Tibial nerve (tissue), 4 donors: ENCODE results near the gene GGNBP2. TPM values are rescaled to one million over a fixed set of nuclear protein-coding genes. Genes with fewer than 3 reads are reported as not detected.
A peak's percentile ranks its signal among the peaks of the same experiment; 100 is the strongest.
"Not testable (repeated sequence)": the region's sequence is repeated elsewhere in the genome, so short reads cannot be mapped to it uniquely, and the experiment has no call there.

Experiments used
- DNase-seq, 2 donors: peaks; one replicate each; pipeline ENCODE4 v3.0.0-alpha.2; 2019; ENCODE audit warnings: low spot score in 2 of 2
- H3K27ac ChIP-seq, 4 donors: fragments of 200-600 bp; sonication (generic) in 3 of 4; one replicate each; pipeline ENCODE4 v1.5.1; 2017 to 2019; ENCODE audit warnings: mild to moderate bottlenecking in 1 of 4
- H3K27me3 ChIP-seq, 2 donors: fragments of 200-600 bp; sonication (generic) in 1 of 2; one replicate each; pipeline versions ENCODE4 v1.5.1 to v1.6.0; 2017 to 2019
- H3K36me3 ChIP-seq, 3 donors: fragments of 200-600 bp; sonication (generic); one replicate each; pipeline ENCODE4 v1.5.1; 2018 to 2019
- H3K4me1 ChIP-seq, 4 donors: fragments of 200-600 bp; sonication (generic) in 3 of 4; one replicate each; pipeline ENCODE4 v1.5.1; 2017 to 2019
- H3K4me3 ChIP-seq, 4 donors: fragments of 200-600 bp; sonication (generic) in 3 of 4; one replicate each; pipeline ENCODE4 v1.5.1; 2017 to 2019; ENCODE audit warnings: mild to moderate bottlenecking in 1 of 4, moderate library complexity in 1 of 4
- H3K9me3 ChIP-seq, 4 donors: fragments of 200-600 bp; sonication (generic) in 3 of 4; one replicate each; pipeline ENCODE4 v1.5.1; 2017 to 2019
- CTCF ChIP-seq, 5 experiments: fragments of 200-600 bp in 3 of 5; fragments of 450-650 bp in 2 of 5; sonication (generic) in 3 of 5; IDR thresholded peaks; one replicate each; pipeline ENCODE4 v1.5.1; 2016 to 2019; ENCODE audit warnings: antibody characterized with exemption in 5 of 5, mild to moderate bottlenecking in 3 of 5, moderate library complexity in 2 of 5
- EP300 ChIP-seq, 2 donors: sonication (generic); formaldehyde crosslinking; IDR thresholded peaks; one replicate each; pipeline ENCODE4 v1.6.1; 2017; ENCODE audit warnings: antibody characterized with exemption in 2 of 2, mild to moderate bottlenecking in 1 of 2
- POLR2A ChIP-seq, 2 donors: fragments of 450-650 bp; IDR thresholded peaks; one replicate each; pipeline ENCODE4 v1.6.1; 2017; ENCODE audit warnings: antibody characterized with exemption in 2 of 2, mild to moderate bottlenecking in 2 of 2, moderate library complexity in 2 of 2
- WGBS, 2 donors: methylation state at CpG; one replicate each; pipeline ENCODE4 v1.1.5; 2018; 5-methylcytosine and 5-hydroxymethylcytosine counted together
- total RNA-seq, 4 donors: library from RNA; depleted of rRNA; stranded (reverse); fragments of >200 nt; gene quantifications; one replicate each; pipeline ENCODE4 v1.1.0, GENCODE V29; 2016

Gene GGNBP2
- total RNA-seq, 4 donors from 2014 or later = 53.6 to 107 (median 79.4) TPM

- WGBS, 2 donors = 10 to 13% methylated on average over 5 of the region's 5 CpGs
- H3K27ac ChIP-seq = peak overlapping the region in 1 of 4 donors; percentile 80
These were observed 58.2 kb downstream of the GGNBP2 start for GRCh38 chr17:36602924-36603384.

GRCh38 chr17:36605028-36605427 lies 60.3 kb downstream of the GGNBP2 start:
- not testable (repeated sequence) for H3K9me3 ChIP-seq, H3K4me3 ChIP-seq, H3K36me3 ChIP-seq, H3K27me3 ChIP-seq, DNase-seq, H3K27ac ChIP-seq
- H3K4me1 ChIP-seq = peaks cover 0 to 41% (median 15%) of the 10 kb centered on the region in 4 donors
- 92 to 94% methylated on average over 5 of the region's 5 CpGs for WGBS, 2 donors

More at GRCh38 chr17:36602924-36603384, 58.2 kb downstream of the GGNBP2 start:
- Histone ChIP-seq H3K36me3 (peaks cover 0 to 3% (median 0%) of the 10 kb centered on the region in 3 donors), H3K4me1 (peaks cover 0 to 35% (median 15%) of the 10 kb centered on the region in 4 donors), H3K27me3 (no peaks in the 10 kb centered on the region), H3K9me3 (no peaks in the 10 kb centered on the region), H3K4me3 (peak overlapping the region; percentile 59 to 99 (median 95))
- TF ChIP-seq CTCF (IDR thresholded peaks at IDR 0.05) = peak; percentile 43 to 84 (median 71)
- no peak for TF ChIP-seq POLR2A (IDR thresholded peaks at IDR 0.05)
- peak; percentile 28 to 64 for DNase-seq

- WGBS, 2 donors = 82 to 89% methylated on average over 7 of the region's 7 CpGs
- no peak for TF ChIP-seq CTCF (IDR thresholded peaks at IDR 0.05)
- no peak for TF ChIP-seq EP300 (IDR thresholded peaks at IDR 0.05)
- no peak for DNase-seq
- Histone ChIP-seq H3K27ac (no peak overlapping the region), H3K9me3 (no peaks in the 10 kb centered on the region), H3K4me1 (peaks cover 0 to 17% (median 1%) of the 10 kb centered on the region in 4 donors), H3K27me3 (no peaks in the 10 kb centered on the region), H3K36me3 (peaks cover 0 to 9% (median 0%) of the 10 kb centered on the region in 3 donors), H3K4me3 (no peak overlapping the region)
These were observed 63.6 kb downstream of the GGNBP2 start for GRCh38 chr17:36608280-36608679.

- Histone ChIP-seq H3K4me1 (peaks cover 0 to 10% (median 0%) of the 10 kb centered on the region in 4 donors), H3K9me3 (no peaks in the 10 kb centered on the region), H3K36me3 (peaks cover 0 to 9% (median 0%) of the 10 kb centered on the region in 3 donors), H3K4me3 (no peak overlapping the region), H3K27ac (no peak overlapping the region), H3K27me3 (no peaks in the 10 kb centered on the region)
- DNase-seq = peak in 1 of 2 donors; percentile 35
- WGBS, 2 donors = 30 to 33% methylated on average over 24 of the region's 24 CpGs
- TF ChIP-seq POLR2A (IDR thresholded peaks at IDR 0.05) = no peak
- TF ChIP-seq EP300 (IDR thresholded peaks at IDR 0.05) = no peak
- peak; percentile 12 to 51 (median 23) for TF ChIP-seq CTCF (IDR thresholded peaks at IDR 0.05)
These were observed 64.2 kb downstream of the GGNBP2 start for GRCh38 chr17:36608794-36609497.

- no peak overlapping the region for H3K4me3 ChIP-seq
- no peak for DNase-seq
These were observed 64.8 kb downstream of the GGNBP2 start for GRCh38 chr17:36609498-36609862.

More at GRCh38 chr17:36609498-36609862, 64.8 kb downstream of the GGNBP2 start:
- H3K9me3 ChIP-seq = no peaks in the 10 kb centered on the region
- H3K36me3 ChIP-seq = peaks cover 0 to 9% (median 0%) of the 10 kb centered on the region in 3 donors
- H3K4me1 ChIP-seq = peaks cover 0 to 6% (median 0%) of the 10 kb centered on the region in 4 donors
- WGBS, 2 donors = 85 to 91% methylated on average over 7 of the region's 7 CpGs
- no peaks in the 10 kb centered on the region for H3K27me3 ChIP-seq
- no peak overlapping the region for H3K27ac ChIP-seq
- TF ChIP-seq EP300 (IDR thresholded peaks at IDR 0.05) (no peak), CTCF (IDR thresholded peaks at IDR 0.05) (no peak), POLR2A (IDR thresholded peaks at IDR 0.05) (no peak)
